Left ventricle myocardium superior (tissue), 1 donor: ENCODE measurements around the gene ANKZF1. TPM values are rescaled to one million over a fixed set of nuclear protein-coding genes. Genes with fewer than 3 reads are reported as not detected.

Source experiments
- ATAC-seq: fragments of 200-7000 bp; cut with Tn5 transposase; one replicate; pipeline ENCODE4 v1.9.1; 2020; ENCODE audit warnings: mild to moderate bottlenecking, moderate library complexity
- DNase-seq: peaks from one replicate; pipeline ENCODE4 v3.0.0-alpha.2; 2020
- intact Hi-C: fragments of 100-400 bp; cut with micrococcal nuclease; formaldehyde crosslinking; loops from one replicate; pipeline ENCODE4 v1.11.0; 2022
- total RNA-seq: library from RNA; stranded (reverse); fragmentation: NEBNext Ultra II Directional; extraction: Animal tissue kit (Norgen Biotek cat#: 25700); gene quantifications from one replicate; pipeline ENCODE4 v1.2.1, GENCODE V29; 2021
- donor health status: DM: no; HTN: yes; CAD: no; lungs with severe emphysema.

Gene ANKZF1
- total RNA-seq, 1 donor from 2014 or later, result 30.4 TPM

DNA sequence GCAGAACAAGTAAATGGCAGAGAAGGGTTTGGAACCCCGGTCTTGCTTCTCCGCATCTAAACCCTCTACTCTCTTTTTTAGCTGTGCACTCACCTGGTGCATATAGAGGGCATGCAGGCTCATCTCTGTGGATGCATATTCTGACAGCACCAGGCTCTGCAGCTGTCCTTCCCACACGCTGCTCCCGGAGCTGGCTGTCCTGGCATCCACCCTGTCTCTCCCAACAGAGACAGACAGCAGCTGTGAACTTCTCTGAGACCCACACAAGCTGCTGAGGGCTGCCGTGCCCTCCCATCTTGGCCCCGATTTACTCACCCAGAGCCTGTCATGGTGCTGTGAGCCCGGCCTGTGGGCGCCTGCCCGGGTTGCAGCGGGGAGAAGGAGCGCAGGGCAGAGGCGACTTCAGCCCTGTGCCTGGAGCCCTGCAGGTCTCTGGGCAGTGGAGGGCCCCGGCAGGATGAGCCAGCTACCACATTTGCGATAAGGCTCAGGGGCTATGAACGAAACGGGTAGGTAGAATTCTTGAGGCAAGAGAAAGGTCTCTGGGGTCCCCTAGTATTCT is 7.6 kb upstream of the ANKZF1 start:
- no peak for DNase-seq
- intact Hi-C loops, result no loop called here
- ATAC-seq, result no peak

DNA sequence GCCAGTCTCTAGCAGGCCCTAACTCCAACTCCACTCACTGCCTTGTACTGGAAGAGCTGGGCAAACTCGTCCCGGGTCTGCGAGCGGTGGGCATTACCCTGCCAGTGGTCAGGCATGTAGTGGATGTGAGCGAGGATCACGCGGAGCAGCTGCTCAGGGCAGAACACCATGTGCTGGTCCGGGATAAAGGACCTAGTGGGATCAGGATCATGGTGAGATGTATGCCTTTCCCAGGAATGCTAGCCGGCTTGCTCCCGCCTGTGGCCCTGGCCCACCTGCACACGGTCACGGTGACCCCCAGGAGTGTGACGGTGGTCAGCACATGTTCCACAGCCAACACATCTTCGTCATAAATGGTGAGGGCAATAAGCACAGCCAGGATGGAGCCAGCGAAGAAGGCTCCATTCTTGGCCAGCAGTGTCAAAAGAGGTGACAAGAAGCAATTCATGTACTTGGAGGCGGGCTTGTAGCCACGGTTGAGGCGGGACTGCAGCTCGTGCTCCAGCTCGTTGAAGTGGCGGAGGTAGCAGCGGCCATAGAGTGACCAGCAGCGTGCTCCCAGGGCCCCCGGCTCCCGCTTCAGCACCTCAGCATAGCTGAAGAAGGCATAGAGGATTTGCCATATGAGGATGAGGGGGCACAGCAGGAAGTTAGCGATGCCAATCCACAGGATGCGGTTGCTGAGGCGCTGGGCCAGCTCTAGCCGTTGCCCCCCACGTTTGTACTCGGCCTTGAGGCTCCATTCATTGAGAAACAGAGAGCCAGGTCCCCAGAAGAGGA is 5.6 kb upstream of the ANKZF1 start:
- intact Hi-C loops, result no loop called here
- ATAC-seq, result no peak
- no peak for DNase-seq

- ATAC-seq (no peak), DNase-seq (no peak)
- intact Hi-C loops, result no loop called here
Measured at GRCh38 chr2:219225350-219225749, 4.3 kb upstream of the ANKZF1 start.

GRCh38 chr2:219228041-219228910 is 1.3 kb upstream of the ANKZF1 start:
- no peak for ATAC-seq
- DNase-seq, result peak; percentile 24
- intact Hi-C loops, result no loop called here

DNA sequence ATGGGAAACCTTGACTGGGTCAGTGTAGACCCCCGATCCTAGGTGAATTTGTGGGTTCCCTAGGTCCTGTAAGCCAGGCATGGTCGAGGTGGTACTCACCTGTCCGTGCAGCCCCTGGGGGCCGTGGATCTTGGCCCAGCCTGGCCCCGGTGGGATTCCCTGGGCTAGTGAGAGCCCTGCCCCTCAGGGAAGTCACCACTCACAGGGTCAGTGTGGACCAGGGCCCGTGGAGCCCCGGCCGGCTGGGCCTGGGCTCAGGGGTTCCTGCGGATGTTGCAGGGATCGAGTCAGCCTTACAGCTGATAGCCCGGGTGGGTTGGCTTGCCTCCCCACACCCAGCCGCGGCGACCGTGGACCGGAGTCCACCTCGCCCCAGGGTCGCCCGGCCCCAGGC is 698 bp upstream of the ANKZF1 start:
- ATAC-seq, result peak; percentile 17
- intact Hi-C loops, result no loop called here
- DNase-seq, result no peak

GRCh38 chr2:219230059-219230540 is 494 bp downstream of the ANKZF1 start:
- DNase-seq, result peak; percentile 59
- peak; percentile 8 for ATAC-seq
- intact Hi-C loops, result loop anchor here (10.0 kb wide), 1 partner anchor 65 kb away; no protein-coding TSS in a partner anchor

DNA sequence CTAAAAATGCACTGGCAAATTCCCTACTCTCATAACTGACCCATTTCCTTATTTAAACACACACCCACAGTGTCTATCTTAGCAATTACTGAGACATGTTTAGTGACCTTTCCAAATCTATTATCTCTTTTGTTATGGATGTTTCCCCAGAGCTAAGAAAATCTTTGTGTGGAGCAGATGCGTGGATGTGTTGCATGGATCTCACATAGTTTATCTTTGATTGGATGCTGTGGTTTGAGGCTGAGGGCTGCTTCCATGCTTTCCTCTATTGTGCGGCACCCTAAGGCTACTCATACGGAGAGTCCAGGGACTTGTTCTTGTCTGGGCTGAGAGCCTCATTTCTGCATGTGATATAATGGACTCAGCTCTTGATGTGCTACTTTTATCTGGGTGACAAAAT is 4.7 kb downstream of the ANKZF1 start:
- intact Hi-C loops, result loop anchor here (10.0 kb wide), 1 partner anchor 60 kb away; no protein-coding TSS in a partner anchor
- ATAC-seq (no peak), DNase-seq (no peak)

DNA sequence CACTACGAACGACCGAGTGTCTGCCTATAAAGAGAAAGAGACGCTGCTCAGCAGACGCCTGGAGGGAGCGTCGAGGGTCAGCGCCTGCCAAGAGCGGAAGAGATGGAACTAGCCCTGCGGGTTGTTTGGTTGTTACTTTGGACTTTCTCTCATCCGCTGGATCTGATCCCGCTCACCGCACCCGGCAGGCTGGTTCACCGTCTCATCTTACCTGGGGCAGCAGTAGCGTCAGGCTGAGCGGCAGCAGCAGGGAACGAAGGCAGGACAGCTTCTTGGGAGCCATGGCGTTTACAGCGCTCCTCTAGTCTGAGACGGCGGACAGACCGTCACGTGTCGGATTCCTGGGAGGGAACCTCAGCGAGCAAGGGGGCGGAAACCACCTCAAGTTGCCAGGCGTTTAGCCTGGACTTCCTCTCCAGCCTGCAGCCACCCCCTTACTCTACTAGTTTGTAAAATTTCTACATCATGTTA is 13.7 kb downstream of the ANKZF1 start:
- ATAC-seq (no peak), DNase-seq (peak; percentile 52)
- intact Hi-C loops, result no loop called here

- intact Hi-C loops, result no loop called here
- DNase-seq, result no peak
- no peak for ATAC-seq
Measured at GRCh38 chr2:219244789-219245147, 15.2 kb downstream of the ANKZF1 start.

- intact Hi-C loops, result no loop called here
- ATAC-seq, result peak; percentile 93
- DNase-seq, result peak; percentile 97
Measured at GRCh38 chr2:219245148-219245898, 15.7 kb downstream of the ANKZF1 start, which contains the start of the genes GLB1L and STK16. TSS of gene GLB1L (minus strand) at chr2:219245444. CDS start at chr2:219243573, 1,871 bp downstream. TSS of gene STK16 (plus strand) at chr2:219245479. CDS start at chr2:219246000, 521 bp downstream.

DNA sequence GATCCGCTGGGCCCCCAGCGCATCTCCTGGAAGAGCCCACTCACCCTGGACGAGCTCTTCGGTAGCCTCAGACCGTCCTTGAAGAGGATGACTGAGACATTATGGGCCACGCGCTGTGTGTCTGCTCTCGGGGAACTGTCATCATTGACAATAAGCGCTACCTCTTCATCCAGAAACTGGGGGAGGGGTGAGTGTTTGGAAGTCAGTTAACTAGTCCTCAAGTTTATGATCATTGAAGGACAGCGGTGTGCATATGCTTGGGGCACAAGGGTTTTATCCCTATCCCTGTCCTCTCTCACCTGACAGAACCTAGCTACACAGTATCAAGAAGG is 16.3 kb downstream of the ANKZF1 start:
- intact Hi-C loops, result no loop called here
- DNase-seq, result no peak
- no peak for ATAC-seq

DNA sequence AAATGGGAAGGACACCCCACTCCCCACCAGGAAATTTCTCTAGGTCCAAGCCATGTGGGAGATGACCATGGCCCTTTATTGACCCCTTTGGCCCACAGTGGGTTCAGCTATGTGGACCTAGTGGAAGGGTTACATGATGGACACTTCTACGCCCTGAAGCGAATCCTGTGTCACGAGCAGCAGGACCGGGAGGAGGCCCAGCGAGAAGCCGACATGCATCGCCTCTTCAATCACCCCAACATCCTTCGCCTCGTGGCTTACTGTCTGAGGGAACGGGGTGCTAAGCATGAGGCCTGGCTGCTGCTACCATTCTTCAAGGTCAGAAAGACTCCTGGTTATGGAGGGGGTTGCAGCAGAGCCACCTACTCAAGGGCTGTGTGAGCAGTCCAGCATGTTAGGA is 17.0 kb downstream of the ANKZF1 start:
- DNase-seq (no peak), ATAC-seq (no peak)
- intact Hi-C loops, result no loop called here

DNA sequence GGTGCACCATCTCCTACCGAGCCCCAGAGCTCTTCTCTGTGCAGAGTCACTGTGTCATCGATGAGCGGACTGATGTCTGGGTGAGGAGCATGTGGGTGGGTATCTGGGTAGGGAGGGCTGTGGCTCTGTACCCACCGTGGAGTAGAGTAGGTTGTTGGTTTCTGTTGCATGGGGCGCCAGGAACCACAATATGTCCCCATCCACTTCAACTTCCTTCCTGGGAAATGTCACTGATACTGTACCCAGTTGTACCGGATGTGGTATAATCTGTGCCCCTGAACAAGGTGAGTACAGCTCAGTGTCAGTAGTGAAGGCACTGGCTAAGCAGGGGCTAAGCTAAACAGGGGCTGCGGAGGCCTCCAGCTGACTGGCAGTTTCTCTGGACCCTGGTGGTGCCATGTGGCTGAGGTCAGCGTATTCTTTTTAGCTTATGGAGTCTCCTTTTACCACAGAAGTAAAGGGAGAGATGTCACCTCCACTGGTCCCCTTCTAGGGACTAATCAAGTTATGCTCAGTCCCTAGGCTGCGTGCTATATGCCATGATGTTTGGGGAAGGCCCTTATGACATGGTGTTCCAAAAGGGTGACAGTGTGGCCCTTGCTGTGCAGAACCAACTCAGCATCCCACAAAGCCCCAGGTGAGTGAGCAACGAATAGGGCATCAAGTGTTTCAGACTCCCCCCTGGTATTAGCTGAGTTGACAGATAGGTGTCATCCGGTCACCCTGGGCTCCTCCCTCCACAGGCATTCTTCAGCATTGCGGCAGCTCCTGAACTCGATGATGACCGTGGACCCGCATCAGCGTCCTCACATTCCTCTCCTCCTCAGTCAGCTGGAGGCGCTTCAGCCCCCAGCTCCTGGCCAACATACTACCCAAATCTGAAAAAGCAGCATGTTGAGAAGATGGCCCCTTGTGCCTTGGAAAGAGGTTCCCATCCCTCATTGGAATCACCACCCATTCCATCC is 18.4 kb downstream of the ANKZF1 start:
- no peak for DNase-seq
- intact Hi-C loops, result no loop called here
- no peak for ATAC-seq

GRCh38 chr2:219248845-219249202 is 19.2 kb downstream of the ANKZF1 start:
- DNase-seq (no peak), ATAC-seq (no peak)
- intact Hi-C loops, result no loop called here

DNA sequence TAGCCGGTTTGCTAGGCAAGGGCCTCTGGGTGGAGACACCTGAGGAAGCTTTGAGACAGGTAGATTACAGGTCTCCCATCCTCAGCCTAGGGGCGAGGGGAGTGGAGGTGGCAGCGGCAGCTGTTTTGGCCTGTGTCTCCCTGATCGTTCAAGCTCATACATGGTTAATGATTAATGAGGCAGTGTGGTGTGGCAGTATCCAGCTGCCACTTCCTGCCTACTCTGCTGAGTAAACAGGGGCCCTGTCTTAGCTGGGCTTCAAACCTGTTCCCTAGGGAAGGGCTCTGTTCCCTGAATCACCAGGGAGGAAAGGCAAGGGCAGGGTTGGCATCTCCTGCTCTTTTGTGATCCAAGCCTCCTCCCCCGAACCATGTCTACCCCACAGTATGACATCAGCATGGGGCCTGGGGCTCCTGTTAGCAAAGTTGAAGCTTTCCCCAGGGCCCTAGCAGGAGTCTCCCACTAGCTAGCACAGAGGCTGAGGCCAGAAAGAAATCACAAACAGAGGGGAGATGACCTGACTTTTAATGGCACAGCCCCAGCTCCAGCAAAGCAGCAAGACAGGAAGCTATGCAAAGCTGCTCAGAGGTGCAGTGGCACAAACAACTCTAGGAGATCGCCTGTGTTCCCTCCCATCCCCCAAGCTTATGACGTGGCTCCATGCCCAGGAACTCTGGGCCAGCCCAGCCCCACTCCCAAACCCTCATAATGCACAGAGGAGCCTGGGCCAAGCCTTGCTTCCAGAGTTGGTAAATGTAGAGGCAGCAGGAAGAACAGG is 19.8 kb downstream of the ANKZF1 start:
- DNase-seq (peak; percentile 76), ATAC-seq (peak; percentile 45)
- intact Hi-C loops, result no loop called here

GRCh38 chr2:219250049-219250781 is 20.6 kb downstream of the ANKZF1 start:
- intact Hi-C loops, result no loop called here
- DNase-seq (no peak), ATAC-seq (no peak)

- intact Hi-C loops, result no loop called here
- DNase-seq, result no peak
Measured at GRCh38 chr2:219251656-219252055, 22.1 kb downstream of the ANKZF1 start.

More at GRCh38 chr2:219251656-219252055, 22.1 kb downstream of the ANKZF1 start:
- no peak for ATAC-seq
